Measurements from ENCODE around the gene CDH26. TPM values are rescaled to one million over a fixed set of nuclear protein-coding genes. Genes with fewer than 3 reads are reported as not detected.

The CDH26 gene
- total and polyA plus RNA-seq, 10 of the 15 experiments (the other 5 are each of a cell fraction or from before 2014, with no cell fraction given) = 0.03 to 0.19 (median 0.08) TPM; not detected in 4

GRCh38 chr20:59972037-59972801 is 14.0 kb downstream of the CDH26 start:
- Histone ChIP-seq H3K27ac (ENCODE audit: control insufficient read depth, insufficient read depth) (no peak overlapping the region), H3K4me1 (ENCODE audit: control insufficient read depth, insufficient read depth, low read length) (no peaks in the 10 kb centered on the region), H4K20me1 (ENCODE audit: control insufficient read depth, insufficient read depth) (no peaks in the 10 kb centered on the region), H3K79me2 (ENCODE audit: control insufficient read depth, insufficient read depth, low read length) (no peaks in the 10 kb centered on the region), H3K9me3 (replicated peaks; ENCODE audit: control insufficient read depth, insufficient read depth, low read length) (no peaks in the 10 kb centered on the region), H3K36me3 (ENCODE audit: control insufficient read depth in 2 of 2, insufficient read depth in 2 of 2, low read length in 1 of 2) (no peaks in the 10 kb centered on the region), H3K4me3 (no peak overlapping the region), H2AFZ (ENCODE audit: control insufficient read depth, low read depth, low read length) (no peak overlapping the region), H3K4me2 (ENCODE audit: control insufficient read depth, insufficient read depth) (no peak overlapping the region), H3K27me3 (replicated peaks in 1 of 2; ENCODE audit: control insufficient read depth in 2 of 2, insufficient read depth in 2 of 2, low read length in 1 of 2) (no peaks in the 10 kb centered on the region), H3K9ac (ENCODE audit: control insufficient read depth, insufficient read depth, low read length) (no peak overlapping the region)
- no peak for FAIRE-seq
- no peak for ATAC-seq
- SMC1A ChIA-PET (ENCODE audit: uncharacterized antibody, unreplicated experiment) = no interaction called here
- RAD21 ChIA-PET (ENCODE audit: unreplicated experiment) = no interaction called here
- BruUV-seq (replicated peaks) = no TSS peak
- WGBS (ENCODE audit: insufficient coverage, insufficient replicate concordance, low lambda C conversion rate, missing lambda C conversion rate) = 62% methylated on average over 12 of the region's 12 CpGs
- intact Hi-C loops (cut with micrococcal nuclease; ENCODE audit: unreplicated experiment) = no loop called here
- CTCF ChIA-PET = interaction anchor here (1.2 to 1.4 kb wide), 2 partner anchors 21 to 22 kb away, joined by 3 read pairs; no protein-coding TSS in a partner anchor
- TF ChIP-seq CREB1 (IDR thresholded peaks at IDR 0.05; ENCODE audit: low read depth) = no peak
- TF ChIP-seq IRF4 (IDR thresholded peaks at IDR 0.05; ENCODE audit: low read depth, low read length) = no peak
- TF ChIP-seq ASH2L (IDR thresholded peaks at IDR 0.05; ENCODE audit: borderline replicate concordance, low read depth) = no peak
- no peak for TF ChIP-seq USF2 (IDR thresholded peaks at IDR 0.05; ENCODE audit: borderline replicate concordance, low read depth, low read length)
- POLR2A ChIA-PET = no interaction called here
- no peak for DNase-seq (ENCODE audit: low read depth, low spot score)
- in situ Hi-C loops (cut with MboI) = no loop called here

DNA sequence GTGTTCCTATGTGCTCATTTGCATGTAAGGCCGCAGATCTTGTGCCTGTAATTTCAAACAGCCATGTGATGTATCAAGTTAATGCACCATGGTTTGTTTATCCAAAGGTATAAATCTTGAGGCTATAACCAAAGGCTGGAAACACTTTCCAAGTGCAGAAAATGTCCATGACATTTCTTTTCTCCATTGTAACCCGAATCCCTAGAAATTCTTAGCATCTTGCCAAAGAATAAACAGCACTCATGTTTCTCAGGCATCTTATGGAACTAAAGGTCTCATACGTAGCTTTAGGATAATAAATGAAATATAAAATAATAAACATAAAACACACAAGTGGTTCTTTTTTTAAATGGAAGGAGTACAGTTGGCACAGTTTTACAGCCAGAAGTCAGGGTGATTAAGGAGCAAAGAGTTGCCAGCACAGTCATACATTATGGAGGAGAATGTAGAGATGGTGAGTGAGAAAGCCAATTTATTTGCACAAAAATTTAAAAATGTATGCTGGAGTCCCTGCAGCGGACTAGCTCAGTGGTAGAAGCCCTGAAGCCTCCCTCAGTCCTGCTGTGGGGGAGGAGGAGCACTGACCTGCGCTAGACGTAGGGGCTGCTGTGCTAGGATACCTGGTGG is 18.0 kb downstream of the CDH26 start:
- 41% methylated on average over 6 of the region's 6 CpGs for WGBS (ENCODE audit: insufficient coverage, insufficient replicate concordance, low lambda C conversion rate, missing lambda C conversion rate)
- no TSS peak for BruUV-seq (replicated peaks)
- intact Hi-C loops (cut with micrococcal nuclease; ENCODE audit: unreplicated experiment) (no loop called here), in situ Hi-C loops (cut with MboI) (no loop called here)
- Histone ChIP-seq H3K9ac (ENCODE audit: control insufficient read depth, insufficient read depth, low read length) (no peak overlapping the region), H2AFZ (ENCODE audit: control insufficient read depth, low read depth, low read length) (no peak overlapping the region), H3K9me3 (replicated peaks; ENCODE audit: control insufficient read depth, insufficient read depth, low read length) (no peaks in the 10 kb centered on the region), H3K36me3 (ENCODE audit: control insufficient read depth in 2 of 2, insufficient read depth in 2 of 2, low read length in 1 of 2) (no peaks in the 10 kb centered on the region), H3K4me3 (no peak overlapping the region), H3K4me1 (ENCODE audit: control insufficient read depth, insufficient read depth, low read length) (no peaks in the 10 kb centered on the region), H3K4me2 (ENCODE audit: control insufficient read depth, insufficient read depth) (no peak overlapping the region), H4K20me1 (ENCODE audit: control insufficient read depth, insufficient read depth) (no peaks in the 10 kb centered on the region), H3K27ac (ENCODE audit: control insufficient read depth, insufficient read depth) (no peak overlapping the region), H3K27me3 (replicated peaks in 1 of 2; ENCODE audit: control insufficient read depth in 2 of 2, insufficient read depth in 2 of 2, low read length in 1 of 2) (no peaks in the 10 kb centered on the region), H3K79me2 (ENCODE audit: control insufficient read depth, insufficient read depth, low read length) (no peaks in the 10 kb centered on the region)
- ChIA-PET POLR2A (no interaction called here), RAD21 (ENCODE audit: unreplicated experiment) (no interaction called here), CTCF (no interaction called here), SMC1A (ENCODE audit: uncharacterized antibody, unreplicated experiment) (no interaction called here)
- ATAC-seq (no peak), DNase-seq (ENCODE audit: low read depth, low spot score) (no peak), FAIRE-seq (no peak)
- no peak for TF ChIP-seq CHD4 (IDR thresholded peaks at IDR 0.05)
- TF ChIP-seq IRF4 (IDR thresholded peaks at IDR 0.05; ENCODE audit: low read depth, low read length) = no peak
- TF ChIP-seq SIN3A (IDR thresholded peaks at IDR 0.05; ENCODE audit: low read depth, low read length) = no peak
- TF ChIP-seq TCF7 (IDR thresholded peaks at IDR 0.05; ENCODE audit: borderline replicate concordance) = no peak
- no peak for TF ChIP-seq REST (IDR thresholded peaks at IDR 0.05; ENCODE audit: low read depth, low read length)
- no peak for TF ChIP-seq NR2C2 (IDR thresholded peaks at IDR 0.05; ENCODE audit: borderline replicate concordance, control insufficient read depth, insufficient read length, low read depth)
- TF ChIP-seq ATF7 (IDR thresholded peaks at IDR 0.05; ENCODE audit: low read depth) = no peak
- TF ChIP-seq ZNF622 (IDR thresholded peaks at IDR 0.05) = no peak
- TF ChIP-seq RAD21 (IDR thresholded peaks at IDR 0.05; ENCODE audit: insufficient read depth, low read depth, low read length) = no peak
